ENCODE measurements around the gene FPR2.

Gene FPR2

GRCh38 chr19:51777570-51778462 lies 16.8 kb downstream of the FPR2 start:
- Histone ChIP-seq H2AFZ (ENCODE audit: low read depth, low read length) (peak overlapping the region; percentile 68), H4K20me1 (ENCODE audit: insufficient read depth, low read length) (no peaks in the 10 kb centered on the region), H3K9me3 (ENCODE audit: insufficient read depth, low read length) (no peaks in the 10 kb centered on the region), H3K79me2 (ENCODE audit: low read length) (no peaks in the 10 kb centered on the region), H3K36me3 (replicated peaks; ENCODE audit: low read depth, low read length) (no peaks in the 10 kb centered on the region), H3K9ac (ENCODE audit: low read length) (peak overlapping the region; percentile 24; the same call in 1 of the 2 replicates), H3K4me3 (ENCODE audit: low read length) (peak overlapping the region; percentile 45), H3K27me3 (ENCODE audit: low read depth, low read length) (peaks cover 22% of the 10 kb centered on the region; the same call in 1 of the 2 replicates), H3K4me2 (ENCODE audit: low read length) (peak overlapping the region; percentile 72), H3K4me1 (ENCODE audit: low read length) (peaks cover 37% of the 10 kb centered on the region), H3K27ac (ENCODE audit: low read length) (no peak overlapping the region)
- no peak for TF ChIP-seq EZH2phosphoT487 (IDR thresholded peaks at IDR 0.05; ENCODE audit: low read depth)
- peak; percentile 87 for TF ChIP-seq CTCF (IDR thresholded peaks at IDR 0.05; ENCODE audit: low read depth, low read length)

GRCh38 chr19:51779181-51779580 lies 18.2 kb downstream of the FPR2 start:
- peak overlapping the region; percentile 72 for H3K4me2 ChIP-seq (ENCODE audit: low read length)
- peaks cover 6% of the 10 kb centered on the region for H3K9me3 ChIP-seq (ENCODE audit: insufficient read depth, low read length)
- no peak overlapping the region for H3K9ac ChIP-seq (ENCODE audit: low read length)
- H3K36me3 ChIP-seq (replicated peaks; ENCODE audit: low read depth, low read length) = no peaks in the 10 kb centered on the region
- H4K20me1 ChIP-seq (ENCODE audit: insufficient read depth, low read length) = no peaks in the 10 kb centered on the region
- peak overlapping the region; percentile 36 for H3K27ac ChIP-seq (ENCODE audit: low read length)
- peaks cover 49% of the 10 kb centered on the region for H3K4me1 ChIP-seq (ENCODE audit: low read length)
- H3K4me3 ChIP-seq (ENCODE audit: low read length) = peak overlapping the region; percentile 32; the same call in 1 of the 2 replicates
- no peak overlapping the region for H2AFZ ChIP-seq (ENCODE audit: low read depth, low read length)
- TF ChIP-seq CTCF (IDR thresholded peaks at IDR 0.05; ENCODE audit: low read depth, low read length) (no peak), EZH2phosphoT487 (IDR thresholded peaks at IDR 0.05; ENCODE audit: low read depth) (no peak)
- peaks cover 19% of the 10 kb centered on the region; the same call in 1 of the 2 replicates for H3K27me3 ChIP-seq (ENCODE audit: low read depth, low read length)
- H3K79me2 ChIP-seq (ENCODE audit: low read length) = no peaks in the 10 kb centered on the region

GRCh38 chr19:51779703-51780102 lies 18.7 kb downstream of the FPR2 start:
- H3K4me2 ChIP-seq (ENCODE audit: low read length) = peak overlapping the region; percentile 72
- TF ChIP-seq CTCF (IDR thresholded peaks at IDR 0.05; ENCODE audit: low read depth, low read length) (no peak), EZH2phosphoT487 (IDR thresholded peaks at IDR 0.05; ENCODE audit: low read depth) (no peak)
- peaks cover 6% of the 10 kb centered on the region for H3K9me3 ChIP-seq (ENCODE audit: insufficient read depth, low read length)
- no peak overlapping the region for H2AFZ ChIP-seq (ENCODE audit: low read depth, low read length)
- H3K79me2 ChIP-seq (ENCODE audit: low read length) = no peaks in the 10 kb centered on the region
- H3K4me3 ChIP-seq (ENCODE audit: low read length) = no peak overlapping the region
- H3K9ac ChIP-seq (ENCODE audit: low read length) = no peak overlapping the region
- peaks cover 17% of the 10 kb centered on the region; the same call in 1 of the 2 replicates for H3K27me3 ChIP-seq (ENCODE audit: low read depth, low read length)
- H4K20me1 ChIP-seq (ENCODE audit: insufficient read depth, low read length) = no peaks in the 10 kb centered on the region
- peak overlapping the region; percentile 36; the same call in 1 of the 2 replicates for H3K27ac ChIP-seq (ENCODE audit: low read length)
- no peaks in the 10 kb centered on the region for H3K36me3 ChIP-seq (replicated peaks; ENCODE audit: low read depth, low read length)
- peaks cover 54% of the 10 kb centered on the region for H3K4me1 ChIP-seq (ENCODE audit: low read length)

GRCh38 chr19:51780270-51780669 lies 19.3 kb downstream of the FPR2 start:
- Histone ChIP-seq H3K36me3 (replicated peaks; ENCODE audit: low read depth, low read length) (no peaks in the 10 kb centered on the region), H3K4me1 (ENCODE audit: low read length) (peaks cover 60% of the 10 kb centered on the region)

More at GRCh38 chr19:51780270-51780669, 19.3 kb downstream of the FPR2 start:
- Histone ChIP-seq H3K27me3 (ENCODE audit: low read depth, low read length) (peaks cover 11% of the 10 kb centered on the region; the same call in 1 of the 2 replicates), H3K9me3 (ENCODE audit: insufficient read depth, low read length) (peaks cover 6% of the 10 kb centered on the region), H3K27ac (ENCODE audit: low read length) (no peak overlapping the region), H3K9ac (ENCODE audit: low read length) (no peak overlapping the region), H3K79me2 (ENCODE audit: low read length) (no peaks in the 10 kb centered on the region), H3K4me2 (ENCODE audit: low read length) (0 out of 2 replicates have a peak overlapping the region, but pooled peaks have one; percentile 3), H3K4me3 (ENCODE audit: low read length) (no peak overlapping the region), H4K20me1 (ENCODE audit: insufficient read depth, low read length) (no peaks in the 10 kb centered on the region), H2AFZ (ENCODE audit: low read depth, low read length) (no peak overlapping the region)
- TF ChIP-seq CTCF (IDR thresholded peaks at IDR 0.05; ENCODE audit: low read depth, low read length) = no peak
- no peak for TF ChIP-seq EZH2phosphoT487 (IDR thresholded peaks at IDR 0.05; ENCODE audit: low read depth)
